Psoas muscle (tissue), 8 donors: ENCODE measurements around the gene AZIN2. TPM values are rescaled to one million over a fixed set of nuclear protein-coding genes. Genes with fewer than 3 reads are reported as not detected.
"Not testable (repeated sequence)": the region's sequence is repeated elsewhere in the genome, so short reads cannot be mapped to it uniquely, and the experiment has no call there.

ENCODE experiments used
- ATAC-seq, 4 donors: fragments of 200-7000 bp; cut with Tn5 transposase; one replicate each; pipeline ENCODE4 v1.9.1; 2020; ENCODE audit warnings: moderate library complexity in 3 of 4, mild to moderate bottlenecking in 2 of 4
- DNase-seq, 2 donors: peaks; one replicate each; pipeline ENCODE4 v3.0.0-alpha.2; 2020
- H3K27ac ChIP-seq: fragments of 200-600 bp; one replicate; pipeline ENCODE4 v1.8.0; 2022
- H3K27me3 ChIP-seq, 3 donors: fragments of 200-600 bp in 1 of 3; one replicate each; pipeline versions ENCODE4 v1.6.1 to v1.8.0; 2013 to 2022; ENCODE audit warnings: low read length in 2 of 3, mild to moderate bottlenecking in 2 of 3, moderate library complexity in 1 of 3; ENCODE audit not compliant: insufficient read depth in 3 of 3
- H3K36me3 ChIP-seq, 2 donors: fragments of 200-600 bp in 1 of 2; one replicate each; pipeline versions ENCODE4 v1.6.1 to v1.8.0; 2013 to 2022; ENCODE audit warnings: low read depth in 1 of 2, mild to moderate bottlenecking in 1 of 2, moderate library complexity in 1 of 2; ENCODE audit not compliant: insufficient read depth in 1 of 2
- H3K4me1 ChIP-seq: fragments of 200-600 bp; one replicate; pipeline ENCODE4 v1.8.0; 2022
- H3K4me3 ChIP-seq: fragments of 200-600 bp; one replicate; pipeline ENCODE4 v1.8.0; 2022; ENCODE audit warnings: mild to moderate bottlenecking
- H3K9me3 ChIP-seq: fragments of 200-600 bp; one replicate; pipeline ENCODE4 v1.8.0; 2022
- CTCF ChIP-seq: fragments of 200-600 bp; IDR thresholded peaks from one replicate; pipeline ENCODE4 v1.8.0; 2022; ENCODE audit warnings: antibody characterized with exemption
- WGBS, 3 donors: extraction: QIAGEN DNeasy Blood & Tissue Kit; methylation state at CpG; one replicate each; pipeline versions ENCODE4 v1.1.6 to v1.1.7; 2013; 5-methylcytosine and 5-hydroxymethylcytosine counted together
- intact Hi-C, 2 donors: fragments of 100-400 bp; cut with DNase I; formaldehyde crosslinking; loops; one replicate each; pipeline versions ENCODE4 v1.11.0 to v1.14.2; 2022
- polyA plus RNA-seq, 3 donors: library from polyadenylated mRNA; stranded (reverse); fragments of 200-250 nt; gene quantifications; one replicate each; pipeline ENCODE4 v1.2.3, GENCODE V29; 2013
- total RNA-seq, 4 donors: library from RNA; stranded (reverse); fragmentation: NEBNext Ultra II Directional in 2 of 4; extraction: Animal tissue kit (Norgen Biotek cat#: 25700) in 2 of 4; gene quantifications; one replicate each; pipeline versions ENCODE4 v1.2.1 to v1.2.4, GENCODE V29; 2021 to 2023
- donor health status: healthy with polysubstance abuse.
- donor health status: DM: no; HTN: no; CAD: no; lungs with moderate emphysema.
- donor health status: Bipolar disorder and iron deficiency.
- donor health status: healthy.
- donor health status: DM: yes; HTN: yes; CAD: no.
- donor health status: DM: no; HTN: no; CAD: no.
- donor health status: DM: no; HTN: no; CAD: no.
- donor health status: DM: yes; HTN: yes; CAD: no.

AZIN2 gene
- total and polyA plus RNA-seq, 7 donors, result 0.17 to 3.5 (median 0.96) TPM

DNA sequence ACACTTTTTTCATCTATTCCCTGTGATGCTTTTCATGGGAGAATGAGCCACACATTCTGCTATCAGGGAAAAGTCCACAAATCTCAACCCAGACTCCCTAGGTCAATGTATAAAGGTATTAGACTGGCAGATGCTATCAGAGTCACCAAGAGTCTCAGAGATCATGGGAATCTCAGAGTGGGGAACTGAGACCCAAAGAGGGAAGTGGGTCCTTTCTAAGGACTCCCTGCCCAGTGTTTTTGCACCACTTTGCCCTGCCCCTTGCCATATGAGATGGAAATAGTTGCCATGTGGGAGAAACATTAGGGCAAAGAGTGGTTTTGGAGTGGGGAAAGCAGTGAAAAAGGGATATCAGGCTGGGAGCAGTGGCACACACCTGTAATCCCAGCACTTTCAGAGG is 19.1 kb upstream of the AZIN2 start:
- H3K4me1 ChIP-seq, result no peaks in the 10 kb centered on the region
- H3K9me3 ChIP-seq, result peaks cover 19% of the 10 kb centered on the region
- H3K27ac ChIP-seq, result no peak overlapping the region
- no peaks in the 10 kb centered on the region for H3K36me3 ChIP-seq
- intact Hi-C loops, result no loop called here
- H3K27me3 ChIP-seq, result no peaks in the 10 kb centered on the region
- DNase-seq, result no peak
- no peak overlapping the region for H3K4me3 ChIP-seq
- ATAC-seq, result no peak
- no peak for TF ChIP-seq CTCF

- intact Hi-C loops, H3K4me1 ChIP-seq, H3K27me3 ChIP-seq, H3K36me3 ChIP-seq, ATAC-seq, DNase-seq, H3K4me3 ChIP-seq, H3K27ac ChIP-seq: not testable (repeated sequence)
- WGBS, 3 donors, result 92 to 93% (median 93%) methylated on average over 9 of the region's 9 CpGs
- H3K9me3 ChIP-seq, result peaks cover 19% of the 10 kb centered on the region
Measured at GRCh38 chr1:33064284-33064683, 16.7 kb upstream of the AZIN2 start.

GRCh38 chr1:33065301-33065700 is 15.7 kb upstream of the AZIN2 start:
- intact Hi-C loops, result no loop called here
- Histone ChIP-seq H3K36me3 (no peaks in the 10 kb centered on the region), H3K9me3 (peaks cover 19% of the 10 kb centered on the region), H3K27me3 (no peaks in the 10 kb centered on the region), H3K4me3 (no peak overlapping the region), H3K4me1 (no peaks in the 10 kb centered on the region), H3K27ac (no peak overlapping the region)
- no peak for TF ChIP-seq CTCF
- 88 to 91% (median 90%) methylated on average over 10 of the region's 10 CpGs for WGBS, 3 donors
- ATAC-seq (no peak), DNase-seq (no peak)

DNA sequence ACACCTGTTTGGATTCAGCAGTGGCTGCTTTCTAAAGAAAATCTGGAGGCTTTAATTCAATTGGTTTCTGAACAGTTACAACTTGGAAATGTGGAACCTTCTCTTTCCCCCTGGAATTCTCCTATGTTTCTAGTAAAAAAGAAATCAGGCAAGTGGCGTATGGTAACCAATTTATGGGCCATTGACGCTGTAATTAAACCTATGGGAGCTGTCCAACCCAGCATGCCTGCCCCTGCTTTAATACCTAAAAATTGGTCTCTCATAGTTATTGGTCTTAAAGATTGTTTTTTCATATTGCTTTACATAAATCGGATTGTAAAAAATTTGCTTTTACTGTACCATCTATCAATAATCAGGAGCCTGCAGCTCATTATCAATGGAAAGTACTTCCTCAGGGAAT is 14.5 kb upstream of the AZIN2 start:
- intact Hi-C loops, H3K27me3 ChIP-seq, H3K36me3 ChIP-seq, H3K4me1 ChIP-seq, H3K4me3 ChIP-seq, DNase-seq, ATAC-seq, H3K27ac ChIP-seq: not testable (repeated sequence)
- 85 to 91% (median 88%) methylated on average over 3 of the region's 3 CpGs for WGBS, 3 donors
- peaks cover 19% of the 10 kb centered on the region for H3K9me3 ChIP-seq

DNA sequence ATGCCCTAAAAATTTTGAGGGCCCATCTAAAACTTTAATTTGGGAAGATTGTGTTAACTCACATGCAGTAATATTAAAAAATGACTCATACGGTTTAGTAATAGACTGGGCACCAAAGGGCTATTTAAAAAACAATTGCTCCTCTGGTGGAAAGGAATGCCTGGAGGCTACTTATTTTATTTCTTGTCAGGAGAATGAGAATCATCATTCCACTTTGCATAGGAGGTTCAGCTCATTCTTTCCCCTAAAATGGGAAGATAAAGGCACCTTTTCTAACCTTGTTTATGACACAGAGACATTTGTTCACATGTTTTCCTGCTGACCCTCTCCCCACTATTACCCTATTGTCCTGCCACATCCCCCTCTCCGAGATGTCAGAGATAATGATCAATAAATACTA is 12.8 kb upstream of the AZIN2 start:
- H3K4me3 ChIP-seq, DNase-seq, ATAC-seq, H3K27ac ChIP-seq, H3K27me3 ChIP-seq, H3K36me3 ChIP-seq, intact Hi-C loops, H3K4me1 ChIP-seq: not testable (repeated sequence)
- WGBS, 3 donors, result 49 to 59% (median 52%) methylated on average over 2 of the region's 2 CpGs
- peaks cover 19% of the 10 kb centered on the region for H3K9me3 ChIP-seq

GRCh38 chr1:33070628-33071027 is 10.3 kb upstream of the AZIN2 start:
- Histone ChIP-seq H3K4me1 (no peaks in the 10 kb centered on the region), H3K27me3 (no peaks in the 10 kb centered on the region), H3K4me3 (no peak overlapping the region), H3K36me3 (no peaks in the 10 kb centered on the region), H3K9me3 (peaks cover 7% of the 10 kb centered on the region), H3K27ac (no peak overlapping the region)
- intact Hi-C loops, result no loop called here
- TF ChIP-seq CTCF, result no peak
- no peak for ATAC-seq
- 93 to 100% (median 100%) methylated on average over 1 of the region's 1 CpG for WGBS, 3 donors
- DNase-seq, result no peak
